Measurements from ENCODE around the gene ECM2. TPM values are rescaled to one million over a fixed set of nuclear protein-coding genes. Genes with fewer than 3 reads are reported as not detected.

Gene ECM2
- total RNA-seq, 2 experiments from 2014 or later, result not detected

GRCh38 chr9:92492781-92493401 lies 42.9 kb downstream of the ECM2 start:
- H3K27ac Mint-ChIP-seq, result no peak overlapping the region
- DNase-seq (no peak), ATAC-seq (ENCODE audit: poor library complexity) (no peak)
- intact Hi-C loops (cut with DNase I, micrococcal nuclease), result no loop called here
- H3K36me3 Mint-ChIP-seq (ENCODE audit: low read depth), result no peaks in the 10 kb centered on the region
- no peaks in the 10 kb centered on the region for H3K27me3 Mint-ChIP-seq
- Histone ChIP-seq H3K4me3 (ENCODE audit: low read length) (no peak overlapping the region), H3K27ac (ENCODE audit: low read depth in 1 of 2, low read length in 2 of 2) (no peak overlapping the region), H3K36me3 (ENCODE audit: insufficient read depth, low read length) (no peaks in the 10 kb centered on the region), H3K27me3 (ENCODE audit: control insufficient read depth in 1 of 2, insufficient read depth in 2 of 2, low read length in 2 of 2) (no peaks in the 10 kb centered on the region), H3K4me1 (ENCODE audit: insufficient read depth, low read length) (no peaks in the 10 kb centered on the region), H3K9me3 (ENCODE audit: control insufficient read depth in 1 of 2, insufficient read depth in 1 of 2, low read length in 2 of 2) (no peaks in the 10 kb centered on the region)
- H3K4me1 Mint-ChIP-seq (ENCODE audit: low read depth), result no peaks in the 10 kb centered on the region
- no peak for TF ChIP-seq CTCF (IDR thresholded peaks at IDR 0.05)
- POLR2A ChIA-PET, result no interaction called here
- CTCF ChIA-PET, result no interaction called here
- H3K4me3 Mint-ChIP-seq, result no peak overlapping the region
- H3K9me3 Mint-ChIP-seq, result no peaks in the 10 kb centered on the region

- Histone ChIP-seq H3K27me3 (ENCODE audit: control insufficient read depth in 1 of 2, insufficient read depth in 2 of 2, low read length in 2 of 2) (no peaks in the 10 kb centered on the region), H3K36me3 (ENCODE audit: insufficient read depth, low read length) (no peaks in the 10 kb centered on the region), H3K4me1 (ENCODE audit: insufficient read depth, low read length) (no peaks in the 10 kb centered on the region), H3K27ac (ENCODE audit: low read depth in 1 of 2, low read length in 2 of 2) (no peak overlapping the region), H3K9me3 (ENCODE audit: control insufficient read depth in 1 of 2, insufficient read depth in 1 of 2, low read length in 2 of 2) (no peaks in the 10 kb centered on the region), H3K4me3 (ENCODE audit: low read length) (no peak overlapping the region)
- intact Hi-C loops (cut with DNase I, micrococcal nuclease), result no loop called here
- ChIA-PET CTCF (no interaction called here), POLR2A (no interaction called here)
- DNase-seq (no peak), ATAC-seq (ENCODE audit: poor library complexity) (no peak)
- no peaks in the 10 kb centered on the region for H3K4me1 Mint-ChIP-seq (ENCODE audit: low read depth)
- H3K36me3 Mint-ChIP-seq (ENCODE audit: low read depth), result no peaks in the 10 kb centered on the region
- H3K27ac Mint-ChIP-seq, result no peak overlapping the region
- no peaks in the 10 kb centered on the region for H3K9me3 Mint-ChIP-seq
- no peak overlapping the region for H3K4me3 Mint-ChIP-seq
- no peak for TF ChIP-seq CTCF (IDR thresholded peaks at IDR 0.05)
- no peaks in the 10 kb centered on the region for H3K27me3 Mint-ChIP-seq
These were observed 46.9 kb downstream of the ECM2 start for GRCh38 chr9:92488681-92489550.

GRCh38 chr9:92486371-92486770 lies 49.4 kb downstream of the ECM2 start:
- no peaks in the 10 kb centered on the region for H3K36me3 Mint-ChIP-seq (ENCODE audit: low read depth)
- H3K4me1 Mint-ChIP-seq (ENCODE audit: low read depth), result no peaks in the 10 kb centered on the region
- Histone ChIP-seq H3K4me3 (ENCODE audit: low read length) (no peak overlapping the region), H3K27ac (ENCODE audit: low read depth in 1 of 2, low read length in 2 of 2) (no peak overlapping the region), H3K9me3 (ENCODE audit: control insufficient read depth in 1 of 2, insufficient read depth in 1 of 2, low read length in 2 of 2) (no peaks in the 10 kb centered on the region), H3K36me3 (ENCODE audit: insufficient read depth, low read length) (no peaks in the 10 kb centered on the region), H3K27me3 (ENCODE audit: control insufficient read depth in 1 of 2, insufficient read depth in 2 of 2, low read length in 2 of 2) (no peaks in the 10 kb centered on the region), H3K4me1 (ENCODE audit: insufficient read depth, low read length) (no peaks in the 10 kb centered on the region)
- POLR2A ChIA-PET, result no interaction called here
- no peaks in the 10 kb centered on the region for H3K9me3 Mint-ChIP-seq
- no peak for DNase-seq
- intact Hi-C loops (cut with DNase I, micrococcal nuclease), result no loop called here
- no peak overlapping the region for H3K27ac Mint-ChIP-seq
- H3K4me3 Mint-ChIP-seq, result no peak overlapping the region
- TF ChIP-seq CTCF (IDR thresholded peaks at IDR 0.05), result no peak
- no peak for ATAC-seq (ENCODE audit: poor library complexity)
- CTCF ChIA-PET, result interaction anchor here (1.8 kb wide), 1 partner anchor 9 kb away, joined by 4 read pairs; no protein-coding TSS in a partner anchor
- H3K27me3 Mint-ChIP-seq, result no peaks in the 10 kb centered on the region
